Gastroesophageal sphincter (tissue), 4 donors: Measurements from ENCODE around the gene ROBO3. TPM values are rescaled to one million over a fixed set of nuclear protein-coding genes. Genes with fewer than 3 reads are reported as not detected.

ENCODE experiments used
- ATAC-seq: fragments of 150-250 bp; one replicate; pipeline ENCODE4 v1.9.1; 2016; ENCODE audit warnings: mild to moderate bottlenecking, moderate library complexity
- H3K27ac ChIP-seq, 4 donors: fragments of 200-600 bp; sonication (generic) in 3 of 4; 1 replicate in 3 of 4; 2 replicates in 1 of 4; pipeline ENCODE4 v1.5.1; 2016 to 2019
- H3K27me3 ChIP-seq: fragments of 200-600 bp; sonication (generic); one replicate; pipeline ENCODE4 v1.5.1; 2019
- H3K36me3 ChIP-seq, 2 donors: fragments of 200-600 bp; sonication (generic); one replicate each; pipeline ENCODE4 v1.5.1; 2019; ENCODE audit warnings: control low read depth in 1 of 2
- H3K4me1 ChIP-seq, 3 donors: fragments of 200-600 bp; sonication (generic); 1 replicate in 2 of 3; 2 replicates in 1 of 3; pipeline ENCODE4 v1.5.1; 2016 to 2019; ENCODE audit warnings: control low read depth in 2 of 3
- H3K4me3 ChIP-seq, 2 donors: fragments of 200-600 bp; sonication (generic); one replicate each; pipeline ENCODE4 v1.5.1; 2019; ENCODE audit warnings: mild to moderate bottlenecking in 1 of 2, moderate library complexity in 1 of 2
- H3K9me3 ChIP-seq, 3 donors: fragments of 200-600 bp; sonication (generic); one replicate each; pipeline ENCODE4 v1.5.1; 2017 to 2019; ENCODE audit warnings: control low read depth in 2 of 3
- CTCF ChIP-seq, 4 experiments: fragments of 200-600 bp in 2 of 4; fragments of 450-650 bp in 2 of 4; sonication (generic) in 1 of 4; IDR thresholded peaks; one replicate each; pipeline ENCODE4 v1.5.1; 2017 to 2019; ENCODE audit warnings: antibody characterized with exemption in 4 of 4, mild to moderate bottlenecking in 2 of 4, moderate library complexity in 2 of 4
- EP300 ChIP-seq: sonication (generic); formaldehyde crosslinking; IDR thresholded peaks from one replicate; pipeline ENCODE4 v1.6.1; 2017; ENCODE audit warnings: antibody characterized with exemption, mild to moderate bottlenecking
- POLR2A ChIP-seq, 2 donors: fragments of 450-650 bp; IDR thresholded peaks; one replicate each; pipeline ENCODE4 v1.6.1; 2017; ENCODE audit warnings: antibody characterized with exemption in 2 of 2, mild to moderate bottlenecking in 2 of 2, moderate library complexity in 1 of 2
- POLR2AphosphoS5 ChIP-seq: sonication (generic); formaldehyde crosslinking; IDR thresholded peaks from one replicate; pipeline ENCODE4 v1.6.1; 2017; ENCODE audit warnings: antibody characterized with exemption
- WGBS, 2 donors: methylation state at CpG; one replicate each; pipeline ENCODE4 v1.1.5; 2018; ENCODE audit warnings: low coverage in 1 of 2; 5-methylcytosine and 5-hydroxymethylcytosine counted together
- total RNA-seq, 4 donors: library from RNA; depleted of rRNA; stranded (reverse); fragments of >200 nt; gene quantifications; one replicate each; pipeline ENCODE4 v1.1.0, GENCODE V29; 2016

ROBO3 gene
- 10 to 100 TPM in 1 of 4 donors, 1 to 10 TPM in 3; 3.6 to 10.8 (median 9.2) TPM for total RNA-seq

- no peak for ATAC-seq
- Histone ChIP-seq H3K27ac (no peak within 1 kb of the TSS), H3K4me1 (peaks cover 0 to 64% (median 29%) of the 10 kb centered on the region in 3 donors), H3K9me3 (no peaks in the 10 kb centered on the region), H3K27me3 (peaks cover 98% of the 10 kb centered on the region), H3K4me3 (peak within 1 kb of the TSS in 1 of 2 donors; percentile 34), H3K36me3 (no peaks in the 10 kb centered on the region)
- WGBS, 2 donors = 0% methylated on average over 6 of the region's 53 CpGs; no CpG with 5 or more reads in 1 of the 2 donors
- TF ChIP-seq EP300 (no peak), CTCF (IDR thresholded peaks at IDR 0.05) (no peak), POLR2AphosphoS5 (no peak), POLR2A (IDR thresholded peaks at IDR 0.05) (no peak)
Measured at GRCh38 chr11:124865181-124865901, at the start of gene ROBO3. TSS of gene ROBO3 (plus strand) at chr11:124865432. CDS start at chr11:124865578, 146 bp downstream.

GRCh38 chr11:124817036-124817435 is 48.2 kb upstream of the ROBO3 start:
- no peak for ATAC-seq
- H3K27ac ChIP-seq = no peak overlapping the region

GRCh38 chr11:124821995-124822730 is 43.1 kb upstream of the ROBO3 start:
- TF ChIP-seq CTCF (IDR thresholded peaks at IDR 0.05) (no peak), POLR2AphosphoS5 (no peak), EP300 (no peak), POLR2A (IDR thresholded peaks at IDR 0.05) (no peak)
- Histone ChIP-seq H3K27ac (no peak overlapping the region), H3K4me3 (no peak overlapping the region), H3K36me3 (no peaks in the 10 kb centered on the region), H3K9me3 (no peaks in the 10 kb centered on the region), H3K27me3 (peaks cover 37% of the 10 kb centered on the region), H3K4me1 (no peaks in the 10 kb centered on the region)
- WGBS, 2 donors = 53 to 68% methylated on average over 5 to 6 of the region's 6 CpGs
- ATAC-seq = no peak

More at GRCh38 chr11:124817036-124817435, 48.2 kb upstream of the ROBO3 start:
- Histone ChIP-seq H3K9me3 (no peaks in the 10 kb centered on the region), H3K27me3 (peaks cover 47% of the 10 kb centered on the region), H3K36me3 (no peaks in the 10 kb centered on the region), H3K4me1 (no peaks in the 10 kb centered on the region), H3K4me3 (no peak overlapping the region)
- TF ChIP-seq EP300 = no peak
- TF ChIP-seq POLR2A (IDR thresholded peaks at IDR 0.05) = no peak
- TF ChIP-seq POLR2AphosphoS5 = no peak
- TF ChIP-seq CTCF (IDR thresholded peaks at IDR 0.05) = no peak
- no CpG with 5 or more reads among the region's 3 CpGs for WGBS, 2 donors

- Histone ChIP-seq H3K27ac (no peak overlapping the region), H3K9me3 (no peaks in the 10 kb centered on the region), H3K4me1 (no peaks in the 10 kb centered on the region), H3K36me3 (no peaks in the 10 kb centered on the region), H3K4me3 (no peak overlapping the region), H3K27me3 (peaks cover 31% of the 10 kb centered on the region)
- no peak for TF ChIP-seq POLR2AphosphoS5
- no peak for TF ChIP-seq POLR2A (IDR thresholded peaks at IDR 0.05)
- TF ChIP-seq CTCF (IDR thresholded peaks at IDR 0.05) = no peak
- no peak for TF ChIP-seq EP300
- no peak for ATAC-seq
- 63 to 66% methylated on average over 6 to 8 of the region's 8 CpGs for WGBS, 2 donors
Measured at GRCh38 chr11:124823512-124824376, 41.5 kb upstream of the ROBO3 start.
